ENCODE measurements around the gene MYO16.
"Not testable (repeated sequence)": the region's sequence is repeated elsewhere in the genome, so short reads cannot be mapped to it uniquely, and the experiment has no call there.

MYO16 gene

DNA sequence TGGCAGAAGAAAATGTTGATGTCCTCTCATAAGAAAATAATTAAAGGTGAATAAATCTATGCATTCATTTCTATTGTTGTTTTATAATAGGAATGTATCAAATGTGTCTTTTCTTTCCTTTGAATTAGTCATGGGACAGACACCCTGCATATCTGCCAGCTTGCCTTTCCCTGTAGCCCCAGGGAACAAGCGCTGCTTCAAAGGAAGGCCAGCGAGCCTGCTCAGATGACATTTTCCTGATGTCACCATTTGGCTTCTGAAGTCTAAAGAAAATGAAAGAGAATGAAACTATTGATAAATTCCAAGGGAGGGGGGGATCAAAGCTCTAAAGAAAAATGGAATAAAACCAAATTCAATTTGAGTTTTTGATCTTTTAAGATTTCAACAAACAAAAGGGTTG is 582.2 kb downstream of the MYO16 start:
- no peak for DNase-seq

DNA sequence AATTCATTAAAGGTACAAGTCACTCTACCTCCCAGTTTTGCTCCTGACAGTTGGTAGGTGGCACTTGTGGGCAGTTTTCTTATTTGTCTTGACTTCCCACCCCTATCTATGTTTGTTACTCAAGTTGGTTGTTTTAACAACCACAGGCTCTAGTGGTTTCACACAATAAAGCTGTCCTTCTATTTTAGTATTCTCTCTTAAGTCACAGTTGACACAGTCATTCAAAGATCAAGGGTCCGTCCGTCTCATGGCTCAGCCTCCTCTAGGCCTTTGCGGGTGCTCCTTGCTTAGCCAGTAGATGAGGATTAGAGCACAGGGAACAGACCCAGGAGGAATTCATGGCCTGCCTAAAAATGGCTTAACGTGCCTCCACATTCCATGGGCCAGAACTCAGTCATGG is 583.2 kb downstream of the MYO16 start:
- no peak for DNase-seq

DNA sequence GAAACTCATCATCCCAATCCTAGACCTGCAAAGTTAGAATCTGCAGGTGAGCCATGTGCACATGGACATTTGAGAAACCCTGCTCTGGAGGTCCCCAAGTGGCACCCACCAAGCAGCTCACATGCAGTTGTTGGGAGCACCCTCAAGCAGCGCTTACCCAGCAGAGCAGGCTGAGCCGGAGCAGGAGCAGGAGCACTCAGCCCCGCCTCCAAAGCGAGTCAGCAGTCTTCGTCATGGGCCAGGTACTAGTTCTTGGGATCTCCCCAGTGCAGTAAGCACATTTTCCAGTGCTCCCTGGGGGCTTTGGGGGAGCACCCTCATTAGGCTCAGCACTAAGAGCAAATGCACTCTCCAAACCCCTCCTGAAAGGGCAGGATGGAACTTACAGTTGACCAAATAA is 584.3 kb downstream of the MYO16 start:
- no peak for DNase-seq

DNA sequence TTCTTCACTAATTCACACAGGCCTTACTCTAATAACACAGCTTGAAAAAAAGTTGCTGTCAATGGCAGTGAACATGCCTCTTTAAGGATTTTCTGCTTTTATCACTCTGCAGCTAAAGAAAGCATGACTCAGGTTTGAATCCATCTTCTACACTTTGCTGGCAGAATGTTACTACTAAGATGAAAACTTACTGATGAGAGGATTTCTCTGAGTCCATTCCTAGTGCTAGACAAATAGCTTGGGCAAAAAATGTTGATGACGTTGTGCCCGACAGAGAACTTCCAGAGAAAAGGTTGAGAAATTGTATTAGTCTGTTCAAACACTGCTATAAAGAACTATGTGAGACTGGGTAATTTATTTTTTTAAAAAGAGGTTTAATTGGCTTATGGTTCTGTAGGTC is 585.0 kb downstream of the MYO16 start:
- DNase-seq = no peak

DNA sequence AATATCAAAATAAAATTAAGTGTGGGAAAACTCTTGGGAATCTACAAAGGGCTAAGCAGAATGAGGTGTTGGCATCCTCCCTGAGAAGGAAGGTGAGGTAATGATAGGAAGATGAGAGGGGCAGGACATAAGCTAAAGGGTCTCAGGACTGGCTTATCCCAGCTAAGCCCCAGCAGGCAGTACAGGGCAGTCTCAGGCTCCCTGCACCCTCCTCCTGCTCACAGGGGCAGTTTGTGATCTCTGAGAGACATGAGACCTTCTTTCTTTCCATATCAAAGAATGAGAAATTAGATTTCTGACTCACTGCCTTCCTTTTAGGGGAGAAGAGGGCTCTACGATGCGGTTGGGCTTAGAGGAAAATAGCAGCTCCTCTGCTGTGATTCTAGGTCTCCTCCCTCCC is 586.0 kb downstream of the MYO16 start:
- no peak for DNase-seq

DNA sequence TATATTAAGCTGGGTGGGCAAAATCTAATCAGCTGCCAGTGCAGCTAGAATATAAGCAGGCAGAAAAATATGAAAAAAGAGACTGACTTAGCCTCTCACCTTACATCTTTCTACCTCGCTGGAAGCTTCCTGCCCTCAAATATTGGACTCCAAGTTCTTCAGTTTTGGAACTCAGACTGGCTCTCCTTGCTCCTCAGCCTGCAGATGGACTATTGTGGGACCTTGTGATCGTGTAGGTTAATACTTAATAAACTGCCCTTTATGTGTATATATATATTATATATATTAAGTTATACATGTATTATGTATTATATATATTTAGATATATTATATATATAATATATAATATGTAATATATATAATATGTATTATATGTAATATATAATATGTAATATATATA is 588.1 kb downstream of the MYO16 start:
- DNase-seq = not testable (repeated sequence)

DNA sequence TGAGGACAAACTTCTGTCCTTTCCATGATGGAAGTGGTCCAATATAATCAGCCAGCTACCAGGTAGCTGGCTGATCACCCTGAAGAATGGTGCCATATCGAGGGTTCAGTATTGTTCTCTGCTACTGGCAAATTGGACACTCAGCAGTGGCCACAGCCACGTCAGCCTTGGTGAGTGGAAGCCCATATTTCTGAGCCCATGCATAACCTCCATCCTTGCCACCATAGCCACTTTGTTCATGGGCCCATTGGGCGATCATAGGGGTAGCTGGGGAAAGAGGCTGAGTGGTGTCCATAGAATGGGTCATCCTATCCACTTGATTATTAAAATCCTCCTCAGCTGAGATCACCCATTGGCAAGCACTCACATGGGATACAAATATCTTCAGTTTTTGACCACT is 591.2 kb downstream of the MYO16 start:
- no peak for DNase-seq

DNA sequence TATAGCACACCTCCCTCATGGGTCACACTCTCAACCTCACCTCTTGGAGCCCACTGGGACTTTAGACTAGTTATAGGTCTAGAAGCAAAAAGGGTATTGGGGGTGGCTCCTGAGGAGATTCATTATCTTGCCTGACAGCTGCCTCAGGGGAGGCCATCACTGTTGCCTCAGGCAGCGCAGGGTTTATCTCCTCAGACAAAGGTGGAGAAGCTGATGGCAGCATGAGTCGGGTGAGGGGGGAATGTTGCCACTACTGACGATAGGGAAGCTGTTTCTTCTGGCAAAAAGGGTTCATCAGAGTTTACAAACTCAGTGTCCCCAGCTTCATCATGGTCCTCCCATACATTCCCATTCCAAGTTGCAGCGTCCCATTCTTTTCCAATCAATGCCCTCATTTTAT is 594.6 kb downstream of the MYO16 start:
- DNase-seq = no peak

DNA sequence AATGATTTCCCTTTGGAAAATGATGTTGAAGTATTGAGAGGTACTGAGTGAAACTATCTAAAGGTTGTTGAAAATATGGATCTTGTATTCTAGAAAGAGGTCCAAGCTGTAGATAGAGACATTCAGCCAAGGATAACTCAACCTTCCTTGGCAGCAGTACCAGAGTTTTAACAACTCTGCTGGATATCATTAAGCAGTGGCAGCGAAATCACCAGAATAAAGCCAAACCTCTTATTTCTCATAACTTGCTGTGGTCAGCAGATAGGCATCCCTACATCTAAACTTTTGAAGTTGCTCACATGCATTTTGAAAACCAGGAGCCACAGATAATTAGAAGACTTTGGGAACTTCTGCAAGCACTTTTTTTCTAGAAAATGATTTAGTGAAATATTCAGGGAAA is 597.2 kb downstream of the MYO16 start:
- DNase-seq = no peak

DNA sequence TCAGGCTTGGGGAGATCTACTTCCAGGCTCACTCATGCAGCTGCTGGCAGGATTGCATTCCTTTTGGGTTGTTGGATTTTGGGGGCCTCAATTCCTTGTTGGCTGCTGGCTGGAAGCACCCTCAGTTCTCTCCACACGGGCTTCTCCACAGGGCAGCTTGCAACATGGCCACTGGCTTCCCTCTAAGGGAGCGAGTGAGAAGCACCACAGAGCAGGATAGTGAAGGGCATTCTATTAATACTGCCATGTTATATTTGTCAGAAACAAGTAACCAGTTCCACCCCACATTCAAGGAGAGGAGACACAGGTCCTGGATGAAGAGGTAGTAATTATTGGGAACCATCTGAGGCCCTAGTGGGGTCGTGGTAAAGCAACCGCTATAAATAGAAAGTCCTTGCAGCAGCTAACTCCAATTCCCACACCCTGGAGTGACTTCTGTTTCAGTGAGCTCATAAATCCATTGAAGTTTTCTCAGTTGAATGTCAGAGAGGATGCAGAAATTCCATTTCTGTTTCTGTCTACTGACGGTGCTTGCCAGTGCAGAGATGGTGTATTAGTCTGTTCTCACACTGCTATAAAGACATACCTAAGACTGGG is 598.0 kb downstream of the MYO16 start:
- DNase-seq = no peak

DNA sequence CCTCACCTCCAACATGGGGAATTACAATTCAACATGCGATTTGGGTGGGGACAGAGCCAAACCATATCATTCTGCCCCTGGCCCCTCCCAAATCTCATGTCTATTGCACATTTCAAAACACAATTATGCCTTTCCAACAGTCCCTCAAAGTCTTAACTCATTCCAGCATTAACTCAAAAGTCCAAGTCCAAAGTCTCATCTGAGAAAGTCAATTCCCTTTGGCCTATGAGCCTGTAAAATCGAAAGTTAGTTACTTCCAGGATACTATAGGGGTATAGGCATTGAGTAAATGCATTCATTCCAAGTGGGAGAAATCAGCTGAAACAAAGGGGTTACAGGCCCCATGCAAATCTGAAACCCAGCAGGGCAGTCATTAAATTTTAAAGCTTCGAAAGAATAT is 598.8 kb downstream of the MYO16 start:
- DNase-seq = no peak

DNA sequence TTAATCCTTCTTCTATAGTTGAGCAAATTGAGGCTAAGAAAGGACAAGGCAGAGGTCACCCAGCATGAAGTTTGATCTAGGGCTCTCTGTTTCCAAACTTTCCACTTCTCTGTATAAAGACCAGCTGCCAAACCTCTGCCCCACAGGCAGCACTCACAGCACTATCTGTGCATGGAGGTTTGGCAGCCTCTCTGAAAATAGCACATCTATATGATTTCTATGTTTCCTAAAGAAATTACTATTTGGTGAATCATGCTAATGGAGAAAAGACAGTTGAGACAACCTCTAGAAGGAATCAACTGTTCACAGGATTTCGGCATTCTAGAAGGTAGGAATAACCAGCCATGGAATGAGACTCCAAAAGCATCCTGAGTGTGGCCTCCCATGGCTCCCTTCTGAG is 602.5 kb downstream of the MYO16 start:
- no peak for DNase-seq

DNA sequence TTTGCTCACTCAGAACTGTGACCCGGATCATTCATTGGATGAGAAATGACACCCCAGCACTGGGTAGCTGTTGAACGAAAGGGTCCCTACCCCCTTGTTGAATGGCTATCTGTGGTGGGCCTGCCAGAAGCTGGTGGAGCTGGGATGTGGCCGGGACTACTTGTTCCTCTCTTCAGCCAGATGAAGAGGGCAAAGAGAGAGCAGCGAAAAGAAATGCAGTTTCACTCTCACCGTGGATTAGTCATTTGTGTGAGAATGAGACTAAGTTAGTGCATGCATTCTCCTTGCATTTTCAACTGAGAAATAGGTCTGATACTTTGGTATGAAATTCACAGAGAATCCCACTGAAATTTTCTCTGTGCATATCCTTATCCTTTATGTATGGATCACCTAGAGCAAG is 603.9 kb downstream of the MYO16 start:
- DNase-seq = no peak

DNA sequence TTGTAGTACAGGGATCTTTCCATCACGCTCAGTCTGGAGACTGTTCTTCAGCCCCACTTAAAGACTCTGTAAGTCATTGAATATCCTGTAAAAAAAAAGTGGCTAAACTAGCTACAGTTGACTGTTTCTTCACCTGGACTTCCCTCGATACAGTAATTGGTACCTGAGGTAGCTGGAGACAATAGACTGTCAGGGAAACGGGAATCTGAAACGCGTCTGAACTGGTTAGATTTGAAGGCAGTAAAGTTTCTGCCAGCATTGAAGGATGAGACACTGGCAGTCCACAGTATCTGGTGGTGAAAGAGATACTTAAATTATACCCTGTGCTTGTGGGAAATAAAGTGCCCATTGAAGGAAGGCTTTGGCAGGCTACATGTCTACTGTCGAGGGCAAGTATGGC is 606.5 kb downstream of the MYO16 start:
- no peak for DNase-seq

DNA sequence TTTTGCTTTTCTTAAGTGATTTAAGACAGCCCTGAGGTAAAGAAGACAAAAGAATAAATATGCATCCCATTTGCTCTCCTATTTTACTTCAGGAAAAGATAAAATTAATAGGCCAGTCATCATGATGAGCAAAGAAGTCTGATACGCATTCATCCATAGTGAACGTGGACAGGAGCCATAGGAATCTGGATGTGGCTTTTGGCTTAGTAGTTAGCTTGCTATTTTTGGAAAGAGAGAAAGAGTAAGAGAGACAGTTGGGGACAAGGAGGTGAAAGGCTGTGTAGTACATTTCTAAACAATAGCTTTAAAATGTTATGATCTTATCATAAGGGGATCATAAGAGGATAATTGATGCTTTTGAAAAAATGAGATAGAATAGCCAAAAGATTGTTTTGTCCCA is 611.7 kb downstream of the MYO16 start:
- DNase-seq = no peak

DNA sequence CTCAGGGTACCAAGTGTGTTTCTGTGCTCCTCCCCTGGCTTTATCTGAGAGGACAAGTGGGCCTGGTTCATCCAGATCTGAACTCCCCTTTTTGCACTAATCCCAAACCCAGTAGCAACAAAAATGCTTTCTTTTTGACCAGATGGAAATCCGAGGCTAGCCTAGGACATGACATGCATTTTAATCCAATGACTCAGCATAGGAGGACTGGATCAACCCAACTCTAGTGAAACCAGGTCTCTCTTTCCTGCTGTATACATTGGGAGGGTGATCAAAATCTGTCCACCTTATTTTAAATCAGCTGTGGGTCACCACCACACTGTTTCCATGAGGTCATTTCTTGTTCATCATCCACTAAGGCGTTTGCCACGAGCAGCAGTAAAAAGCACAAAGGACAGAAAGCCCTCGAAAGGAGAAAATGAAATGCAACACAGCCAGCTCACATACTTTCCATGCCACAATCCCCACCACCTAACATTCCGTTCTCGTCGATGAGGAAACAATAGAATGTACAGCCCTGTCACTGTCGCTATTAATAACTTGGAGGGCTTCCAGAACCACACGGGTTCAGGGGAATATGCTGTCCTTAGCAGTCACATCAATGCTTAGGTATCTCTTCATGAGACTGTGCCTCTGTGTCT is 614.0 kb downstream of the MYO16 start:
- no peak for DNase-seq

DNA sequence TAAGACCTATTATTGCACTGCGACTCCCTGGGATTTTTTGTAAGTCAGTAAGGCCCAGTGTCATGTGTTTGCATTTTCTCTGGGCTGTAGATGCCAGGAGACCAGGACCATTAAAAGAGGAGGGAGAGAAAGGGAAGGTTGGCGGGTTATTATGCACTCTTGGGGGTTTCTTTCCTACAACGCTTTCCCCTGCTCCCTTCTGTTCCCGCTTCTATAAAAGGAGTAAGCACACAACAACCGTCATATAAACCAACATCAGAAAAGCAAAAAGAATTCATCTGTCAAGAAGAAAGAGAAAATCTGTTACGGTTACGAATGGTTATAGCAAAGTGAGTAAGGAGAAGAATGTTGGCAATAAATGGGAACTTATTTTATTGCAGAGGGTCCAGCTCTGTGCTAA is 615.2 kb downstream of the MYO16 start:
- no peak for DNase-seq

DNA sequence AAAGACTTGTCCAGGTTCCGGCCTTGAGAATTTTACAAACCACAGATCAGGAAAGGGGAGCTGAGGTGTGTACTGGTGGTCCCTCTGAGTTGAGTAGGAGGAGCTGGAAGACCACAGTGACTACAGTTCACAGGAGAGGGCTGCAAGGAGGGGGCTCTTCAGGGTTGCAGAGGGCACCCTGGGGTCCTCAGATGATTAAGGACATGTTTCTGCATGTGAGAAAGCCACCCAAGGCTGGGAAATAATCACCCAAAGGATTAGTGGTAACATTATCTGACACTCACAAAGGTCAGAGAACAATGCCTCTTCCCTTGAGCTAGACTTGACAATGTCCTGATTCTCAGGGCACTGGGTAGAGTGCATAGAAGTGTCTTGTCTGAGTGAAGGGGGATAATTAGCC is 616.6 kb downstream of the MYO16 start:
- DNase-seq = no peak

DNA sequence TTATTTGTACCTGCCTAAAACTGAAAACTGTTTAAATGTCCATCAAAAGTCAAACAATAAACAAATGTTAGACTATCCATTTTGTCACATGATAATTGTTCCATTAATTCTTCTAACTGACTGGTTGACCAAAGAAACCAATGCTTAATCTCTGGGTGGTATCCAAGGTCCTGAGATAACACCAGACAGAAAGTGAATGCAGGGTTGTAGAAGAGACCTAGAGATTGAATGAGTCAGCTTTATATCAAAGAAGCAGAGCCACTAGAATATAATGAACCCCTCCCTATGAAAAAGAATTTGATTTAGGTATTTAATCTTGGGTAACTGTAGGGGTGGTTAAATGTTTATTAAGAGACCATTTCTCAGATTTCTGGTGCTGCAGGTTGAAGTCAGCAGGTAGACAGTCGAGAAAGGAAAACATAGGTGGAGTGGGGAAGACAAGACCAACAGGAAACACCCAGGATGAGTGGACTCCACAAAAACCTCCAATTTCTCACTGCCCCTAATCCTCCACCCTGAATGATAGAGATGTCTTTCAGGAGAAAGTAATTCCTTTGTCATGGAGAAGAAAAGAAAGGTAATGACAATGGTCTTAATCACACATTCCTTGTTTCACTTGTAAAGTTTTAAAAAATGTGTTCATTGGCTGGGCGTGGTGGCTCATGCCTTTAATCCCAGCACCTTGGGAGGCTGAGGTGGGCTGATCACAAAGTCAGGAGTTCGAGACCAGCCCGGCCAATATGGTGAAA is 620.5 kb downstream of the MYO16 start:
- DNase-seq = no peak

DNA sequence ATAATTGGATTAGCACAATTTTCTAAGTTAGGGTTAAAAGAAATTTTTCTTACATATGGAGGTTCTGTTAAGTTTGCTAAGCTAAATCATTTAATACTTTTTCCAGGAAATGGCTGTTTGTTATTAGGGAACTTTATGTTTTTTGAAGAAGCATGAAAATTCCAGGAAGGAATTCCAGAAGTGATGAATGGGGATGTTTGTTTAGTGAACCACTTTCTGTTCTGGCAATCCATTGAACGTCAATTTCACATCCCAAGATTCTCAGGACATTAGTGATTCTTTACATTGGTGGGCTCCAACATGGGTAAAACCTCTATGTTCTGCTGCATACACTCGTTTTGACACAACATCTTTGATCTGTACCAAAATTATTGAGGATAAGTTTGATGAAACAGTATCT is 622.5 kb downstream of the MYO16 start:
- no peak for DNase-seq

DNA sequence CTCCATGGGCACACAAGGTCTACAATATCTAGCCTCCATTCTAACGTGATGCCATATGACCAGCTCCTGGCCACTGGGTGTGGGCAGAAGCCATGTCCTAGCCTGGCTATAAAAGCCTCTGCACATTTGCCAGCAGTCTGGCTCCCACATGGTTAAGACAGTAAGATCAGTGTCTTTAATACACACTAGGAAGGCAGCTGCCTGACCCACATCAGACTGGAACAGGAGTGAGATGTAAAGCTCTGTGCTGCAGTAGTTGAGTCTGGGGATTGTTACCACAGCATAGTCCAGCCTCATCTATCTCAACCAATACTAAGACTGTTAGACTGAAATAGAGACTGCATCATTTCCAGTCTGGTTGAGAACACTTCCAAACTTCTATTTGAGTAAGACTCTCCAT is 623.9 kb downstream of the MYO16 start:
- DNase-seq = no peak

DNA sequence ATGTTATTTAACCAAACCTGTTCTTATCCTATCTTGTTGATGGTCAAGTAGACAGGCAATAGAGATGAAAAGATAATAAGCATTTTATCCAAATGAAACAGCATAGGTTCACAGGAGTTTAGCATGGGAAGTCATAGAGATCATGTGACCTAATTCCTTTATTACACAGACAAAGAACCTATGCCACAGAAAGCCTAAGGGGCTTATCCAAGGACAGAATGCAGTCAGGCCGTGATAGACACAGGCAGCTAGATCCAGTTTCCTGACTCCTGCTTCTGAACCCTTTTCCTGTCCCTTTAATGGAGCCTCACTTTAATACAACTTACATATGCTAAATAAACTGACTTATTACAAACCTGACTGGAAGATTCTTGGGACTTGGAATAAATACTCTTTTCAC is 624.9 kb downstream of the MYO16 start:
- no peak for DNase-seq

DNA sequence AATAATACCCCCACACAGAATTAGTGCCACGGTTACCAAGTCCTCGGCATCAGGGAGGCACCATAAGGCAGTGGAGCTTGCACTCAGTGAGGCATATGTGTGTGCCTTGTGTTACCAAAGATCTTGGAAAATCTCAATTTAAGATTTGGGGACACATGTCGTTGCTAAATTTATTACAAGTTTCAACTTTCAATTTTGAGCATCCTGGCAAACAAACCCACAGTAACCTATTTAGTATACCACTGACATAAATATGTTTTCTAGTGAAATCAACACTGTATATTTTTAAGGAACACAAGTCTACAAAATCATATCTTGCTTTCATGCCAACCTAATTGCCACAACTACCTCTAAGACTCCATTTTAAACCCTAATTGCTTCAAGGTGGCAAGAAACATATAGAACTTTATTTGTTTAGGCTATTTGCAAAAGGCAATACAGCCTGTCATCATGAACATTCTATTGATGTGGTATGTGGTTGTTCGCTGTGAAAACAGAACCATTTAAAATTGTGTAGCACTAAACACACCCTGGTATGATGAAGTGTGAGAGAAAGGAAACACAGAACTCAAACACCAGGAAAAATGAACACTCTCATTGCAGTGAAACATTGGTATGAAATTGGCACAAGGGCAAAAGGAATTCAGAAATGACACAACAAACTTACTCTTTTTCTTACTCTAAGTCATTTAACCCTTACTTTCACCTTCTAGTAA is 625.9 kb downstream of the MYO16 start:
- DNase-seq = no peak
